ENCODE data around the gene OR1D5. TPM values are rescaled to one million over a fixed set of nuclear protein-coding genes. Genes with fewer than 3 reads are reported as not detected.

The OR1D5 gene
- total RNA-seq, 1 donor from 2014 or later, result not detected

DNA sequence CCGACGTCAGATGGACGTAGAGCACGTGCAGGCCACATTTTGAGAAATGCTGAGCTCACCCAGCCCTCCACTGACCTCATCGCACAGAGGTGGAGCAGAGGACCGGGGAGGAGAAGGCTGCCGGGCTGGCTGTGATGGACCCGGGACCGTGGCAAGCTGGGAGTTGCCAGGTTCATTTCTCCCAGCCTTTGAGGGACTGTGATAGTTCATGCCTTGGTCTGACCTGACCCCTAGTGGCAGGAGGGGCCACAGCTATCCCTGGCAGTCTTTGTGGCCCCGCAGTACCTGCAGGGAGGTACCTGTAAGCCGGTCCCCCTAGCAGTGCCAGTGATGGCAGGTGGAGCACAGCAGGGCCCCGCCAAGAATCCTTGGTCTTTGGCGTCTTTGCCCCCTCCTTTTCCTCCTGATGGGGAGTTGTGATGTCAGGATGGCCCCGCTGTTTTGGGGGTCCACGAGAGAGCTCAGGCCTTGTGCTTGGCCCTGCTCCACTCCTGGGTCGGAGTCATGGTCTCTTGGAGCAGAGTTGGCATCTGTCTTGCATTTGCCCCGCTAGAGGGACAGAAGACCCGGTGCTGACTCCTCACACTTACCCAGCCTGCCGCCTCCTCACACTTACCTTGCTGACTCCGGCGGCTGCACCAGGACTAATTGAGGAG, 50.4 kb downstream of the OR1D5 start:
- Histone ChIP-seq H3K27ac (no peak overlapping the region), H3K9me3 (no peaks in the 10 kb centered on the region), H3K4me1 (no peaks in the 10 kb centered on the region), H3K4me3 (no peak overlapping the region), H3K36me3 (no peaks in the 10 kb centered on the region), H3K27me3 (no peaks in the 10 kb centered on the region)
- TF ChIP-seq, protein P1, sequence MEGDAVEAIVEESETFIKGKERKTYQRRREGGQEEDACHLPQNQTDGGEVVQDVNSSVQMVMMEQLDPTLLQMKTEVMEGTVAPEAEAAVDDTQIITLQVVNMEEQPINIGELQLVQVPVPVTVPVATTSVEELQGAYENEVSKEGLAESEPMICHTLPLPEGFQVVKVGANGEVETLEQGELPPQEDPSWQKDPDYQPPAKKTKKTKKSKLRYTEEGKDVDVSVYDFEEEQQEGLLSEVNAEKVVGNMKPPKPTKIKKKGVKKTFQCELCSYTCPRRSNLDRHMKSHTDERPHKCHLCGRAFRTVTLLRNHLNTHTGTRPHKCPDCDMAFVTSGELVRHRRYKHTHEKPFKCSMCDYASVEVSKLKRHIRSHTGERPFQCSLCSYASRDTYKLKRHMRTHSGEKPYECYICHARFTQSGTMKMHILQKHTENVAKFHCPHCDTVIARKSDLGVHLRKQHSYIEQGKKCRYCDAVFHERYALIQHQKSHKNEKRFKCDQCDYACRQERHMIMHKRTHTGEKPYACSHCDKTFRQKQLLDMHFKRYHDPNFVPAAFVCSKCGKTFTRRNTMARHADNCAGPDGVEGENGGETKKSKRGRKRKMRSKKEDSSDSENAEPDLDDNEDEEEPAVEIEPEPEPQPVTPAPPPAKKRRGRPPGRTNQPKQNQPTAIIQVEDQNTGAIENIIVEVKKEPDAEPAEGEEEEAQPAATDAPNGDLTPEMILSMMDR (IDR thresholded peaks at IDR 0.05), result peak; percentile 65 to 83 (median 80)
- DNase-seq (ENCODE audit: low spot score in 2 of 2), result peak in 1 of 2 donors; percentile 72
- intact Hi-C loops (cut with DNase I), result loop anchor here (1.0 kb wide), 1 partner anchor 185 kb away; no protein-coding TSS in a partner anchor

Other genes starting within 250 kb of the OR1D5 start
- not detected for gene OR1D2, start 40.8 kb upstream of the OR1D5 start, total RNA-seq
- not detected for gene OR1G1, start 63.9 kb upstream of the OR1D5 start, total RNA-seq
- gene OR1A2, start 133.9 kb upstream of the OR1D5 start, total RNA-seq, result not detected
- not detected for gene OR1A1, start 144.1 kb upstream of the OR1D5 start, total RNA-seq
- not detected for gene OR3A1, start 234.8 kb upstream of the OR1D5 start, total RNA-seq